ENCODE measurements around the gene FOXC1.

Gene FOXC1

DNA sequence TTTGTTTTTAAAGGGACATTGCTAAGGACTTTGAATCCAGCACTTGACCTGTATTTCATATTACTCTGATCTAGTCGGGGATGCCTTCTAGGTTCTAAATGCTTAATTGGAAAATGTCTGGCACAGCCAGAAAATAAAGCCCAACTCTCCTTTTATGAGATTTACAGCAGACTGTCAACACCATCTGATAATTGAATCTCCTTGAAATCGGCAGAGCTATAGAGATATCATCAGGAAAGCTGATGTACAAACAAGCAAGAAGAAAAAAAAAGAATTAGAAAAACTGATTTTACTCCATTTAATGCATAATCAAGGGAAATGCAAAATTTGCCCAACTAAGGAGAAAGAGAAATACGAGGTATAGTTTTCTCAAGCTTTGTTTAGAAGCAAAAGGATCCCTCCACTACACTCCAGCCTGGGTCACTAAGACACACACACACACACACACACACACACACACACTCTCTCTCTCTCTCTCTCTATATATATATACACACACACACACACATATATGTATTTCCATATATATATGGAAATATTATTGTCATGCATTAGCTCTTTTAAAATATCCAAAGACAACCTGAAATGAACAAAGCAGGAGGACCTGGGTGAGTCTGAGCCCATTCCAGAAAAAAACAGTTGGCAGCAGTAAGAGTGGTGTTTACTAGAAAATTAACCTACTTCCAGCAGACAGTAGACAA is 9.5 kb upstream of the FOXC1 start:
- TF ChIP-seq GATA3 (IDR thresholded peaks at IDR 0.05; ENCODE audit: low read depth, low read length), result no peak
- TF ChIP-seq GATA2 (IDR thresholded peaks at IDR 0.05; ENCODE audit: low read depth, low read length), result no peak; the same call in 1 of the 2 replicates

DNA sequence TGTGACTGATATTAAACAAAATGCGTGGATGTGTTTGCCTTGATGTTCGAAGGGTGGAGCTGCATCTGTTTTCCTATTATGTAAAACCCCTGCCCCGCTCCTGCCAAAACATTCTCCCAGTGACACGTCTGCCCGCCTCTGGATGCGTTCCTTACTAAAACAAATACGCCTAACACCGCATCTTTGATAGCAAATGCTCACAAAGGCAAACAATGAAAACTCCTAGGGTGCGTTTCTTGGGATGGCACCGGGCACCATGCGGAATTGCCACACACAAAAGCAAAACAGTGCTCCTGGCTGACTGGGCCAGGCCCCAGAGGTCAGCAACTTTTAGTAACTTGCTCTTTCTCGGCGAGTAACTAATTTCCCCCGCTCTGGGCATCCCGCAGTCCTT is 9.0 kb upstream of the FOXC1 start:
- no peak for TF ChIP-seq GATA2 (IDR thresholded peaks at IDR 0.05; ENCODE audit: low read depth, low read length)
- TF ChIP-seq GATA3 (IDR thresholded peaks at IDR 0.05; ENCODE audit: low read depth, low read length), result no peak

DNA sequence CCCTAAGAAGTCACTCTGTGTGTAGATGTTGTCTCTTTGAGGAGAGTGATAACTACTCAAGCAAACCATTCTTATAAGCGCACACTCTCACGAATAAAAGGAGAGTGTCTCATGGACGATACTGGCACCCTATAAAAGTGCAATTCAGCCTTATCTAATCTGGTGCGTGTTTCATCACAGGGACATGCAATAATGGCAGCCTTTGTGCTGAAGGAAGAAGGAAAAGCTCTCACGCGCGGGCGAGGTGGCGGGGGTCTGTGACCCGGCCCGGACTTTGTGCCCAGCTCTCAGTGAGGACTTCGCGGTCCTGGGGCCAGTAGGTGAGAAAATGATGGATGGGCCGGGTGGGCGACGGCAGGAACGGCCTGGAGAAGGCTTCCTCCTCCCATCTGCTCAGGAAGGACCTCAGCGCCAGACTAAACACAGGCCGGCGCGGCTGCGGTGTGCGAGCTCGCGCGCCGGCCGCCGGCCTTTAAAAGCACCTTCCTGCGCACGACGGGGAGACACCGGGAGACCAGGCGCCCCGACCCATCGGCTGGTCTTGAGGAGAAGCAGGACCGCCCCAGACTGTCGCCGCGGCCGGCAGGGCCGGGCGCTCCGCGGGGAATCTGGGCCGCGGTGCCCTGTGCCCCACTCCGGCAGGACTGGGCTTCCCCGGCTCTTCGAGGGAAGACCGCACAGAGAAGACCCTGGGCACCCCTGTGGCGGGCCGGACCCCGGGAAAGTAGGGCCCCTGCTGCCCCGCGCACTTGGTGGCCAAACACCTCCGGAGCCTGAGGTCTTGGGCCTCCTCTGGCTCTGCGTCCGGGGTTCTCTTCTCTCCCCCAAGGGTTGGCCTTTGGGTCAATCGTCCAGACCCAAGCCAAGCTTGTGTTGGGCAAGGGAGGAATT is 8.3 kb upstream of the FOXC1 start:
- no peak for TF ChIP-seq GATA2 (IDR thresholded peaks at IDR 0.05; ENCODE audit: low read depth, low read length)
- TF ChIP-seq GATA3 (IDR thresholded peaks at IDR 0.05; ENCODE audit: low read depth, low read length), result no peak

DNA sequence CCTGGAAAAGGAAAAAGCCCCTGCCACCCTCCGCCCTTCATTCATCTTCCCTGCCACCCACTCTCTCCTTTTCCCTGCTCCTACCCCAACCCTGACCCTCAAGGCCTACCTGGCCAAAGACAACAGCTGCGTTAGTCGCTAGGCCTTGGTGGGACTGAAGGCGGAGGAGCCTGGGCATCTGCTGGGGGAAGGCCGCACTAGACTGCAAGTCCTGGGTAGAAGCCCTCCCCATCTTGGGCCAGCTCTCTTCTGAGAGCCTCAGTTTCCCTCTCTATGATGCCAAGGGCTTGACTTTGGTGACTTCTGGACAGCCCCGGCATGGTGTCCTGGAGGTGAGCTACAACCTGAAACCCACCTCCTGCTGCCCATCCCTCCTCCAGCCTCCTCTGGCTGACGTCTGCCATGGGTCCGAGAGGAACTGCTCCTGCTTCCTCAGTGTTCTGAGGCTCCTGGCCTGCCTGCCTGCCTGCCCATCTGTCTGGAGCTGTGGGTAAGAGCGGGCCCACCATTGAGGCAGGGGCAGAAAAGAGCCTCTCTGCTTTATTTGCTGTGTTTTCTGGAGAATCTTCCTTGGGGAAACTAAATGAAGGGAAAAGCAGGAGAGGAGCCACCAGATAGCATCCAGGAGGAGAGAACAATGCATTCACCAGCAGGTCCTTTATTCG is 7.5 kb upstream of the FOXC1 start:
- TF ChIP-seq GATA2 (IDR thresholded peaks at IDR 0.05; ENCODE audit: low read depth, low read length), result no peak
- no peak for TF ChIP-seq GATA3 (IDR thresholded peaks at IDR 0.05; ENCODE audit: low read depth, low read length)

DNA sequence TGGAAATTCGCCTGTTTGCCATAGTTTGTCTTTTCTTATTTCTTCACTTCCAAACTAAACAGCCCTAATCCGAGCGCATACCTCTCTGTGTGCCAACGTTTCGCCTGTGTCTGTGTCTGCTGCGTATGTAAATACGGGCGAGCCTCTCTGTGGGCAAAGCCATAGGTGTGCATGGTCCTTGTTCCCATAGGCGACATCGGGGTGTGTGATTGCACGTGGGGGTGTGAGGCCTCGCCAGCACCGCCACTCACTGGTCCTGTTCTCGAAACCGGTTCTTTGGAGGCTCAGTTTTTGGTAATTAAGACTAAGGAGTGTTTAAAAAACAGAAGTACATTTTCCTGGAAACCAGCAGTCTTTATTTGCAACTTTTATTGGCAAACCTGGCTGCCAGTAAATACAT is 6.0 kb upstream of the FOXC1 start:
- TF ChIP-seq GATA3 (IDR thresholded peaks at IDR 0.05; ENCODE audit: low read depth, low read length) (no peak), GATA2 (IDR thresholded peaks at IDR 0.05; ENCODE audit: low read depth, low read length) (no peak)

DNA sequence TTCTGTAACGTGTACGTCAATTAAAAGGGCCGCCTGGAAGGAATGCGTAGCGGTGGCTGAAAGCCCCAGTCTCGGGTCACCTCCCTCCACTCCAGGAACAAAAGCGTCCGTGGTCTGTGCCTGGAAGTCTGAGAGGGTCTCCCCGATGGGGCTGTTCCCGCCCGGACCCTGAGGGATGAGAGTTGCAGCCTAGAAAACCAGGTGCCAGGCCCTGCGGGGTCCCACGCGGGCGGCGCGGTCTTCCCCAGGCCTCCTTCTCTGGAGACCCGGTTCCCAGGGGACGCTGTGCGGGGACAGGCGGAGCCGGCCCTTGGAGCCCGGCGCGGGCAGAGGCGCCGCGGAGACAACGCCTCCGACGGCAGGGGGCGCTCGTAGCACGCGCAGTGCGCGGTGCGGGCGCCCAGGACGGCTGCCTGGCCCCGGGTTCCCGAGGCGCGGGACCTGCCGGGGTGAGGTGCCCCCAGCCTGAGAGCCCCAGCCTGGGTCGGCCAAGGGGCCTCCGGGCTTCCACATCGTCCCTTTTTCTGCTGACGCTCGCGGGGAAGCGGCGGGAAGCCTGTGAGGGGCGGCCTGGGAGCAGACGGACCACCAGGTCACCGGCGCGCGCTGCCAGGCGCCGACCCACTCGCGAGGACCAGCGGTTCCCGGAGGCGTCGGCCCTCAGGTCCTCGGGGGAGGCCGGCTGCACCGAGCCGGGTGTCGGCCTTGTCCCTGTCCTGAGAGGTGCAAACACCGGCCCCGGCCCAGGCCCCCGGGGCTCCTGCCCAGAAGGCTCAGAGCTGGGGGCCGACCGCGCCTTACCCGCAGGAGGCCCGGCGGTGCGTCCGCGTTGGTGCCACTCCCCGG is 5.3 kb upstream of the FOXC1 start:
- TF ChIP-seq GATA3 (IDR thresholded peaks at IDR 0.05; ENCODE audit: low read depth, low read length) (no peak), GATA2 (IDR thresholded peaks at IDR 0.05; ENCODE audit: low read depth, low read length) (no peak)

DNA sequence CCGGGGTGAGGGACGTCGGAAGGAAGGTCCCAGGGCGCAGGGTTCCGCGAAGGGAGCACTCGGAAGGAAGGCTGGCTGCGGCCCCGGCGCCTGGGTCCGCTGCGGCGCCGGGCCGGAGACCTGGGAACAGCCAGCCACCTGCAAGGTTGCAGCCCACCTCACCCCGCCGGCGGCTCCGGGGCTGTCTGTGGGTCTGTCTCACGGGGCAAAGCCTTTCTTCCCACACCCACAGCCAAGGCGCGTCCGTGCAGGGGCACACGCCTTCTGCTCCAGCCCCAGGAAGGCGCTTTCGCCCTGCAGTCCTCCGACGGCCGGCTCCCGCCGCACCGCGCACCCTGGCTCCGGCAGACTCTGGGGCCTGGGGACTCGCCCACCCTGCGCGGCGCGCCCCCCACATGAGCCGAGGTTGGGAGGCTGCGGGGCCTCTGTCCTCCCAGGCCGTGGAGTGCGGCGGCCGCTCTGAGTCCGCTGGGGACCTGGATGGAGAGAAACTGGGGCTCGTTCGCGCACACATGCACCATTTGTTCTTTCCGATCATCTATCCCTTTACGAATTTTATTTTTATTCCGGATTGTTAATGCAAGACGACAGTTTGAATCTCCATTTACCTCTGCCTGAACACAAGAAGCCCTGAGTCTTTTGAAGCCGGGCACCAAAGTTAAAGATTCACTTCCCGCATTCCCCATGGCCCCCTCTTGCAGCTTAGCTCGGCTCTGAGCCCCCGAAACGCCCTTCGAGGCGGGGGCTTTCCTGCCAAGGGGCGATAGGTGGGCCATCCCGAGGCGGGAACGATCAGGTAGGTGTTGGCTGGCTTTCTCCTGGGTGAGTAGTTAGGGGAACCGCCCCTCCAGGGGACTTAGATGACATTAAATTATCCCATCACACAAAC is 4.5 kb upstream of the FOXC1 start:
- no peak for TF ChIP-seq GATA2 (IDR thresholded peaks at IDR 0.05; ENCODE audit: low read depth, low read length)
- TF ChIP-seq GATA3 (IDR thresholded peaks at IDR 0.05; ENCODE audit: low read depth, low read length), result no peak

DNA sequence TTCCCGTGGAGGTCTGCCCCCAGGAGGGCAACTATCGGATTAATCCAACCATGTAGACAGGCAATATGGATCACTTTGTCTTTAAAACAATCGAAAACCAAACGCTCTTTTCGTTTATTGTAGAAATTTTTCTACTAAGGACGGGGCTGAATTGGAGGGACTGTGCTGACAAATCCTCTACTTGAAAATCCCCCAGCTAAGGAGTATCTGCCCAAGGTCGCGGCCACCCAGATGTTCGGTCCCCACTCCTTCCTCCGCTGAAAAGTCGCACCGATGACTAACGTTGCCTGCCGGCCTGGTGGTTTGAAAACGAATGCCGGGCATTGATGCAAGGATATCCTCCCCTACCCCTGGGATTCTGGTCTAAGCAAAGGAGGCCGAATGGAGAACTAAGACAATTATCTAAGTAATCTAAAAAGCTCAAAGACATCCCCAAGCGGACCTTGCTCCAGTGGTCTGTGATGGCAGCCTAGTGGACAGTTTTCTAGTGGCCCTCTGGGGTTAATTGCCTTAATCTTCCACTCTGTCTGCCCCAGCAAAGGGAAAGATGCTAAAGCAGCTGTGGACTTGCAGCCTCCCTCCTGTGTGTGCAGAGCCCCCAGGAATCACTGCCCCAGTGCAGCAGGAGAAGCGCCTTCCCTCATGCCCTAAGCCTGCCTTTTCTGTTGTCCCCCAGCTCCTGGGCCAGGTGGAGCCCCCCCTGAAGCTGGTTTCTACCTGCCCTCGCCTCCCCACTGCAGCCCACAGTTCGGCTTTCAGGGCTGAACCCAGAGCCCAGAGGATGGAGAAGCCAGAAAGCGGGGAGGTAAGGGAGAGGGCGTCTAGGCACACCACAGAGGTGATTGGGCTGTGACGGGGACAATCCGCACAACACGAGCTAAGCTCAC is 3.6 kb upstream of the FOXC1 start:
- TF ChIP-seq GATA2 (IDR thresholded peaks at IDR 0.05; ENCODE audit: low read depth, low read length) (no peak), GATA3 (IDR thresholded peaks at IDR 0.05; ENCODE audit: low read depth, low read length) (no peak)

DNA sequence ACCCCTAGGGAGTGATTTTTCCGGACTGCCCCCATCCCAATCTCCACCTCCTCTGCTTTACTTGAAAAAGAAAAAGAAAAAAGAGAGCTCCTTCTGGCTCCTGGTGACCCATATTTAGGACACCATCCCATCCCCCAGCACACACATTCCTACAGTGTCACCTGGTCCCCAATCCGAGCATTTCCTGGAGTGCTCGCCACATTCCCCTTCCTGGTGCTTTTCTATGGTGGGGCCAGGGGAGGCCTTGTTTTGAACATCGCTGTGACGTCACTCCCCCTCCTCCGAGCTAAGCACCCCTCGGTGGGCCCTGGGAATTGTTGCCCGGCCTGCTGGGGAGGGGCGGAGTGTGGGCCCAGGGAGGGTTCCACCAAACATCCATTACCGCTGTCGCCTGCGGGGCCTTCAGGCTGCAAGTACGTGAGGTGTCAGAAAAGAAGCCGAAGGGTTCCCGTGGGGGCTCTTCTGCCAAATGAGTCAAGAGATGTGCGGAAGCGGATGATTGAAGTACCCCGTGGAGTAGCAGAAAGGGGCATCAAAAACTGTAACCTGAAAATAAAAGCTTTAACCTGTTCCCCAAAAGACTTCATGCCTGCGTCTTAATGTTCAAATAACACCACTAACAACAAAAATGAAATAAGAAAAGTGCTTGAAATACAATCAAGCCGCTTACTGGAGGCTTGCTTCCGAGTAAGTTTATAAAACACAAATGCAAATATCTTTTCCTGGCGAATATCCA is 2.8 kb upstream of the FOXC1 start:
- TF ChIP-seq GATA3 (IDR thresholded peaks at IDR 0.05; ENCODE audit: low read depth, low read length), result no peak
- TF ChIP-seq GATA2 (IDR thresholded peaks at IDR 0.05; ENCODE audit: low read depth, low read length), result no peak

DNA sequence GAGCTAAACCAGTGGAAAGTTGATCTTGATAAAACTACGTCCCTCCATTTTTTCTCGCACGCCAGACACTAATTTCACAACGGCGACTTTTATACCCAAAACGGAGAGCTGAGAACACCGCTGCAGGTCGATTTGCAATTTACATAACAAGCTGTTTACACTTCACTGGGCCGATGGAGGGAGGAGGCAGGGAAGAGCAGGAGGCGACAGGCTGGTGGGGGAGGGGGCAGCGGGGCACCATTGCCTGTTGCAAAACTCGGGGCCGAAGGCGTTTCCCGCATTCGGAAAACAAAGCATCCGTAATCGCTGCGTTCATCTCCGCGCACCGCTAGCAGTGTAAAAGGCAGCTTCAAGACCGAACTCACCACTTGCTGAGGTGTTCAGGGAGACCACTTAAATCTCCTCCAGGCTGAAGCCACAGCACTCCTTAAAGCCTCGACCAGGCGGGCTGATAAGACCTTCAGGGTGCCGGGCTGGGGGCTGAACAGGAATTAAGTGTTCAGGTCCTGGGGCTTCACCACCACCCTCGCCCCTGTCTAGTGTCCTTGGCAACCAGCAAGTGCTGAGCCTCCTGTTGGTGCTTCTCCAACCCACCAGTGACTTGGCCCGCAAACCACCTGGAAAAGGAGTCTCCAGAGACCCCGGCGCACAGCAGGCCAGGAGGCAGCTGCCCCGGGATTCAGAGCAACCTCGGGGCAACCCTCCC is 2.0 kb upstream of the FOXC1 start:
- TF ChIP-seq GATA2 (IDR thresholded peaks at IDR 0.05; ENCODE audit: low read depth, low read length) (no peak), GATA3 (IDR thresholded peaks at IDR 0.05; ENCODE audit: low read depth, low read length) (no peak)

Measured in SH-SY5Y (cell line).